Smooth muscle cell (in vitro differentiated cells): ENCODE data around the gene CSNK1A1. TPM values are rescaled to one million over a fixed set of nuclear protein-coding genes. Genes with fewer than 3 reads are reported as not detected.

ENCODE experiments used
- DNase-seq: peaks from one replicate; lab custom pipeline; 2025; ENCODE audit not compliant: unreplicated experiment; lab: John Stamatoyannopoulos, UW
- H2AFZ ChIP-seq: fragments of 200-600 bp; sonication (generic); 2 replicates; pipeline ENCODE4 v1.6.0; 2016; ENCODE audit warnings: antibody characterized with exemption, low read depth, mild to moderate bottlenecking
- H3F3A ChIP-seq: fragments of 200-600 bp; sonication (generic); 2 replicates; pipeline ENCODE4 v1.6.0; 2017; ENCODE audit warnings: antibody characterized with exemption, low read depth
- H3K27ac ChIP-seq: fragments of 200-600 bp; sonication (generic); 2 replicates; pipeline ENCODE4 v1.5.1; 2016; ENCODE audit warnings: low read depth, mild to moderate bottlenecking
- H3K27me3 ChIP-seq: fragments of 200-600 bp; sonication (generic); 2 replicates; pipeline ENCODE4 v1.6.1; 2016; ENCODE audit warnings: low read depth, mild to moderate bottlenecking
- H3K36me3 ChIP-seq: fragments of 200-600 bp; sonication (generic); 2 replicates; pipeline ENCODE4 v1.5.1; 2016; ENCODE audit warnings: low read depth
- H3K4me1 ChIP-seq: fragments of 200-600 bp; sonication (generic); 2 replicates; pipeline ENCODE4 v1.5.1; 2016; ENCODE audit warnings: low read depth
- H3K4me2 ChIP-seq: fragments of 200-600 bp; sonication (generic); 2 replicates; pipeline ENCODE4 v1.6.0; 2016; ENCODE audit warnings: mild to moderate bottlenecking
- H3K4me3 ChIP-seq: fragments of 200-600 bp; sonication (generic); 2 replicates; pipeline ENCODE4 v1.5.1; 2016; ENCODE audit warnings: mild to moderate bottlenecking
- H3K79me2 ChIP-seq: fragments of 200-600 bp; sonication (generic); 2 replicates; pipeline ENCODE4 v1.6.0; 2016; ENCODE audit warnings: low read depth, mild to moderate bottlenecking
- H3K9ac ChIP-seq: fragments of 200-600 bp; sonication (generic); 2 replicates; pipeline ENCODE4 v1.6.0; 2016; ENCODE audit warnings: low read depth
- H3K9me3 ChIP-seq: fragments of 200-600 bp; sonication (generic); replicated peaks from 2 replicates; pipeline ENCODE4 v1.5.1; 2016; ENCODE audit warnings: low read depth
- H4K20me1 ChIP-seq: fragments of 200-600 bp; sonication (generic); 2 replicates; pipeline ENCODE4 v1.6.0; 2016; ENCODE audit warnings: low read depth
- CTCF ChIP-seq: fragments of 200-600 bp; sonication (generic); IDR thresholded peaks from 2 replicates; pipeline ENCODE4 v1.5.1; 2017; ENCODE audit warnings: borderline replicate concordance, mild to moderate bottlenecking, antibody characterized with exemption; ENCODE audit not compliant: insufficient read depth, poor library complexity, severe bottlenecking
- WGBS: methylation state at CpG from one replicate; pipeline ENCODE4 v1.1.7; 2016; ENCODE audit warnings: low lambda C conversion rate; 5-methylcytosine and 5-hydroxymethylcytosine counted together
- polyA plus RNA-seq: library from polyadenylated mRNA; unstranded; fragments of >200 nt; fragmentation: Nextera tagmentation; extraction: Ambion mirVana; gene quantifications from 2 replicates; pipeline ENCODE4 v1.2.1, GENCODE V29; 2016
- total RNA-seq: library from RNA; depleted of rRNA; stranded (reverse); fragments of >200 nt; gene quantifications from 2 replicates; pipeline ENCODE4 v1.2.3, GENCODE V29; 2014

Gene CSNK1A1
- total and polyA plus RNA-seq, 2 experiments from 2014 or later = 129 to 294 TPM

GRCh38 chr5:149586708-149587318 lies 35.6 kb upstream of the CSNK1A1 start:
- Histone ChIP-seq H2AFZ (no peak overlapping the region), H3K27ac (peak overlapping the region; percentile 53), H3K9me3 (no peaks in the 10 kb centered on the region), H3K4me2 (no peak overlapping the region), H4K20me1 (no peaks in the 10 kb centered on the region), H3K4me1 (peaks cover 3% of the 10 kb centered on the region), H3K27me3 (peaks cover 10% of the 10 kb centered on the region), H3K4me3 (no peak overlapping the region), H3K79me2 (no peaks in the 10 kb centered on the region), H3K36me3 (no peaks in the 10 kb centered on the region), H3F3A (no peaks in the 10 kb centered on the region), H3K9ac (no peak overlapping the region)
- WGBS = 88% methylated on average over 1 of the region's 1 CpG
- no peak for TF ChIP-seq CTCF
- no peak for DNase-seq

DNA sequence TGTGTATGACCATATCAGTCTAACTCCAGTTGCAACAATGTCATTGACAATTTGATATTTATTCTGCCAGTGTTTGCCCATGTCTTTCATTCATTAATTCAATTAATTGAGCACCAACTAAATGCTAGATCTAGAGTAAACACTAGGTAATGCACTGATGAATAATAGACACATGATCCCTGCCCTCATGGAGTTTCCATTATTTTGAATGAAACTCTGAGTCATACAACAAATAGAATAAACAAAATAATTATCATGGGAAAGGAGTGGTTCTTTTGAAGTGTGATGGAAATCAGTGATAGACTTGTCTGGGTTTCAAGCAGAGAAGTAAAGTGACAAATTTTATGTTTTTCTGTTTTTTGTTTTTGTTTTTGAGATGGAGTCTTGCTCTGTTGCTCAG lies 34.7 kb upstream of the CSNK1A1 start:
- Histone ChIP-seq H4K20me1 (no peaks in the 10 kb centered on the region), H3K4me2 (no peak overlapping the region), H3F3A (no peaks in the 10 kb centered on the region), H3K9me3 (no peaks in the 10 kb centered on the region), H3K4me3 (no peak overlapping the region), H3K4me1 (peaks cover 8% of the 10 kb centered on the region), H3K9ac (no peak overlapping the region), H2AFZ (no peak overlapping the region), H3K79me2 (no peaks in the 10 kb centered on the region), H3K27me3 (peaks cover 2% of the 10 kb centered on the region), H3K27ac (peak overlapping the region; percentile 53), H3K36me3 (no peaks in the 10 kb centered on the region)
- TF ChIP-seq CTCF = no peak
- no peak for DNase-seq

GRCh38 chr5:149584121-149584520 lies 32.9 kb upstream of the CSNK1A1 start:
- Histone ChIP-seq H3K36me3 (no peaks in the 10 kb centered on the region), H3K79me2 (no peaks in the 10 kb centered on the region), H3K4me2 (no peak overlapping the region), H3F3A (no peaks in the 10 kb centered on the region), H3K27ac (no peak overlapping the region), H4K20me1 (no peaks in the 10 kb centered on the region), H2AFZ (no peak overlapping the region), H3K4me3 (no peak overlapping the region), H3K9me3 (no peaks in the 10 kb centered on the region), H3K9ac (no peak overlapping the region), H3K27me3 (peaks cover 14% of the 10 kb centered on the region), H3K4me1 (peaks cover 11% of the 10 kb centered on the region)
- 93% methylated on average over 2 of the region's 2 CpGs for WGBS
- no peak for TF ChIP-seq CTCF
- DNase-seq = no peak

GRCh38 chr5:149583394-149583793 lies 32.2 kb upstream of the CSNK1A1 start:
- DNase-seq = no peak
- Histone ChIP-seq H3K79me2 (no peaks in the 10 kb centered on the region), H3F3A (no peaks in the 10 kb centered on the region), H3K4me3 (no peak overlapping the region), H3K9me3 (no peaks in the 10 kb centered on the region), H3K4me2 (no peak overlapping the region), H4K20me1 (no peaks in the 10 kb centered on the region), H3K27ac (no peak overlapping the region), H3K36me3 (no peaks in the 10 kb centered on the region), H3K27me3 (peaks cover 14% of the 10 kb centered on the region), H3K9ac (no peak overlapping the region), H3K4me1 (peaks cover 11% of the 10 kb centered on the region), H2AFZ (no peak overlapping the region)
- 96% methylated on average over 1 of the region's 1 CpG for WGBS
- no peak for TF ChIP-seq CTCF
